ENCODE results near the gene SCAPER. TPM values are rescaled to one million over a fixed set of nuclear protein-coding genes. Genes with fewer than 3 reads are reported as not detected.

The SCAPER gene
- total RNA-seq, 1 experiment from 2014 or later: 14.7 TPM

DNA sequence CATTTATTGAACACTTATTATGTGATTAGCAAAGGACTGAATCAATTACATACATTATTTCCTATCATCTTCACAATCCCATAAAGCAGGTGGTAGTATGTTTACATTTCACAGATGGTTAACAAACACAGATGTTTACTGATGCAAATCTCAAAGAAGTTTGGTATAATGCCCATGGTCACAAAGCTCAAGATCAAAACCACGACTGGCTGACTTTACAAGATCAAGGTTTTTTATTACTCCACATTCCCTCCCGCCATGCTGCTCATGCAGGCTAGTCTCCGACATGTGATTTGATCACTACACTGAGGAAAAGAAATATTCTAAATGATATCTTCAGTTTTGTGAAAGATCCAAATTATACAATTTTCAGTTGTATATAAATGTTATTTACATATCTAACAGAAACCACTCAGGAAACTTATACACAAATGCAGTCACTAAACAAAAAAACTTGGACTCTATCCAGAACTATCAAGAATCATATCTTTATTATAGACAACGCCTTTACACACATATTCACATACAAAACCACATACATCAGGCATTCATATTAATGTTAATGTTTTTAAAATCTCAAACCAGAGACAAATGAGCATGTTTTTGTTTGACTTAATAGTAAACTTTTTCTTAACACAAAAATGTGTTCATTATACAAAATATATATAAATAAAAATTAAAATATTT is 235.5 kb downstream of the SCAPER start:
- H2AFZ ChIP-seq (ENCODE audit: low read depth, low read length, poor library complexity, severe bottlenecking): no peak overlapping the region
- intact Hi-C loops (cut with micrococcal nuclease): no loop called here
- H3K9ac ChIP-seq (ENCODE audit: low read length): no peak overlapping the region
- no peaks in the 10 kb centered on the region for H3K79me2 ChIP-seq (ENCODE audit: insufficient read depth, low read length)
- ChIA-PET RAD21 (ENCODE audit: low non-redundant PET in 1 of 2, low total read pairs in 2 of 2, uncharacterized antibody in 2 of 2, unreplicated experiment in 2 of 2) (no interaction called here), POLR2A (no interaction called here), CTCF (no interaction called here)
- no peaks in the 10 kb centered on the region for H3K36me3 ChIP-seq (ENCODE audit: control insufficient read depth in 1 of 2, insufficient read depth in 2 of 2, low read length in 2 of 2)
- no peaks in the 10 kb centered on the region for H3K9me2 ChIP-seq (ENCODE audit: insufficient read depth)
- no peak overlapping the region for H3K27ac ChIP-seq (ENCODE audit: low read depth, low read length)
- H3K4me1 ChIP-seq (ENCODE audit: control insufficient read depth in 1 of 2, insufficient read depth in 2 of 2, low read length in 2 of 2): no peaks in the 10 kb centered on the region
- ATAC-seq: no peak
- H3K4me2 ChIP-seq (ENCODE audit: low read length): no peak overlapping the region
- BruUV-seq (replicated peaks): no TSS peak
- no peak overlapping the region for H3K4me3 ChIP-seq (replicated peaks in 1 of 2; ENCODE audit: low read depth in 1 of 2, low read length in 2 of 2)
- H3K27me3 ChIP-seq (ENCODE audit: insufficient read depth, low read length): no peaks in the 10 kb centered on the region
- DNase-seq (ENCODE audit: low read depth, low spot score): no peak
- H3K9me3 ChIP-seq (ENCODE audit: control insufficient read depth in 1 of 2, insufficient read depth in 1 of 2, low read depth in 1 of 2, low read length in 2 of 2): no peaks in the 10 kb centered on the region
- no peaks in the 10 kb centered on the region for H4K20me1 ChIP-seq (ENCODE audit: insufficient read depth)
- TF ChIP-seq FOSL1 (IDR thresholded peaks at IDR 0.05; ENCODE audit: low read depth): no peak
- no peak for TF ChIP-seq ZFX (IDR thresholded peaks at IDR 0.05)
- no peak for TF ChIP-seq CEBPB (IDR thresholded peaks at IDR 0.05; ENCODE audit: low read depth)
- TF ChIP-seq CBX3 (IDR thresholded peaks at IDR 0.05; ENCODE audit: low read depth): no peak
- no peak for TF ChIP-seq ELF1 (IDR thresholded peaks at IDR 0.05; ENCODE audit: borderline replicate concordance, low read depth)
- TF ChIP-seq SIN3A (IDR thresholded peaks at IDR 0.05; ENCODE audit: low read depth): no peak
- no peak for TF ChIP-seq POLR2AphosphoS5 (IDR thresholded peaks at IDR 0.05; ENCODE audit: low read depth, low read length)
- TF ChIP-seq, protein P1, sequence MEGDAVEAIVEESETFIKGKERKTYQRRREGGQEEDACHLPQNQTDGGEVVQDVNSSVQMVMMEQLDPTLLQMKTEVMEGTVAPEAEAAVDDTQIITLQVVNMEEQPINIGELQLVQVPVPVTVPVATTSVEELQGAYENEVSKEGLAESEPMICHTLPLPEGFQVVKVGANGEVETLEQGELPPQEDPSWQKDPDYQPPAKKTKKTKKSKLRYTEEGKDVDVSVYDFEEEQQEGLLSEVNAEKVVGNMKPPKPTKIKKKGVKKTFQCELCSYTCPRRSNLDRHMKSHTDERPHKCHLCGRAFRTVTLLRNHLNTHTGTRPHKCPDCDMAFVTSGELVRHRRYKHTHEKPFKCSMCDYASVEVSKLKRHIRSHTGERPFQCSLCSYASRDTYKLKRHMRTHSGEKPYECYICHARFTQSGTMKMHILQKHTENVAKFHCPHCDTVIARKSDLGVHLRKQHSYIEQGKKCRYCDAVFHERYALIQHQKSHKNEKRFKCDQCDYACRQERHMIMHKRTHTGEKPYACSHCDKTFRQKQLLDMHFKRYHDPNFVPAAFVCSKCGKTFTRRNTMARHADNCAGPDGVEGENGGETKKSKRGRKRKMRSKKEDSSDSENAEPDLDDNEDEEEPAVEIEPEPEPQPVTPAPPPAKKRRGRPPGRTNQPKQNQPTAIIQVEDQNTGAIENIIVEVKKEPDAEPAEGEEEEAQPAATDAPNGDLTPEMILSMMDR (IDR thresholded peaks at IDR 0.05 in 2 of 3, conservative IDR thresholded peaks at IDR 0.05 in 1 of 3; ENCODE audit: borderline replicate concordance in 1 of 3, insufficient read depth in 1 of 3, low read depth in 2 of 3, low read length in 2 of 3): no peak
- TF ChIP-seq POLR2A (IDR thresholded peaks at IDR 0.05; ENCODE audit: borderline replicate concordance, extremely low read depth, insufficient read depth, insufficient read length): no peak
- TF ChIP-seq, protein P2, sequence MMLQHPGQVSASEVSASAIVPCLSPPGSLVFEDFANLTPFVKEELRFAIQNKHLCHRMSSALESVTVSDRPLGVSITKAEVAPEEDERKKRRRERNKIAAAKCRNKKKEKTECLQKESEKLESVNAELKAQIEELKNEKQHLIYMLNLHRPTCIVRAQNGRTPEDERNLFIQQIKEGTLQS (IDR thresholded peaks at IDR 0.05): no peak
- TF ChIP-seq RAD21 (IDR thresholded peaks at IDR 0.05; ENCODE audit: low read depth): no peak
- TF ChIP-seq, protein P3, sequence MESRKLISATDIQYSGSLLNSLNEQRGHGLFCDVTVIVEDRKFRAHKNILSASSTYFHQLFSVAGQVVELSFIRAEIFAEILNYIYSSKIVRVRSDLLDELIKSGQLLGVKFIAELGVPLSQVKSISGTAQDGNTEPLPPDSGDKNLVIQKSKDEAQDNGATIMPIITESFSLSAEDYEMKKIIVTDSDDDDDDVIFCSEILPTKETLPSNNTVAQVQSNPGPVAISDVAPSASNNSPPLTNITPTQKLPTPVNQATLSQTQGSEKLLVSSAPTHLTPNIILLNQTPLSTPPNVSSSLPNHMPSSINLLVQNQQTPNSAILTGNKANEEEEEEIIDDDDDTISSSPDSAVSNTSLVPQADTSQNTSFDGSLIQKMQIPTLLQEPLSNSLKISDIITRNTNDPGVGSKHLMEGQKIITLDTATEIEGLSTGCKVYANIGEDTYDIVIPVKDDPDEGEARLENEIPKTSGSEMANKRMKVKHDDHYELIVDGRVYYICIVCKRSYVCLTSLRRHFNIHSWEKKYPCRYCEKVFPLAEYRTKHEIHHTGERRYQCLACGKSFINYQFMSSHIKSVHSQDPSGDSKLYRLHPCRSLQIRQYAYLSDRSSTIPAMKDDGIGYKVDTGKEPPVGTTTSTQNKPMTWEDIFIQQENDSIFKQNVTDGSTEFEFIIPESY (IDR thresholded peaks at IDR 0.05; ENCODE audit: extremely low read depth, insufficient replicate concordance, low read length): no peak
- TF ChIP-seq, protein P4, sequence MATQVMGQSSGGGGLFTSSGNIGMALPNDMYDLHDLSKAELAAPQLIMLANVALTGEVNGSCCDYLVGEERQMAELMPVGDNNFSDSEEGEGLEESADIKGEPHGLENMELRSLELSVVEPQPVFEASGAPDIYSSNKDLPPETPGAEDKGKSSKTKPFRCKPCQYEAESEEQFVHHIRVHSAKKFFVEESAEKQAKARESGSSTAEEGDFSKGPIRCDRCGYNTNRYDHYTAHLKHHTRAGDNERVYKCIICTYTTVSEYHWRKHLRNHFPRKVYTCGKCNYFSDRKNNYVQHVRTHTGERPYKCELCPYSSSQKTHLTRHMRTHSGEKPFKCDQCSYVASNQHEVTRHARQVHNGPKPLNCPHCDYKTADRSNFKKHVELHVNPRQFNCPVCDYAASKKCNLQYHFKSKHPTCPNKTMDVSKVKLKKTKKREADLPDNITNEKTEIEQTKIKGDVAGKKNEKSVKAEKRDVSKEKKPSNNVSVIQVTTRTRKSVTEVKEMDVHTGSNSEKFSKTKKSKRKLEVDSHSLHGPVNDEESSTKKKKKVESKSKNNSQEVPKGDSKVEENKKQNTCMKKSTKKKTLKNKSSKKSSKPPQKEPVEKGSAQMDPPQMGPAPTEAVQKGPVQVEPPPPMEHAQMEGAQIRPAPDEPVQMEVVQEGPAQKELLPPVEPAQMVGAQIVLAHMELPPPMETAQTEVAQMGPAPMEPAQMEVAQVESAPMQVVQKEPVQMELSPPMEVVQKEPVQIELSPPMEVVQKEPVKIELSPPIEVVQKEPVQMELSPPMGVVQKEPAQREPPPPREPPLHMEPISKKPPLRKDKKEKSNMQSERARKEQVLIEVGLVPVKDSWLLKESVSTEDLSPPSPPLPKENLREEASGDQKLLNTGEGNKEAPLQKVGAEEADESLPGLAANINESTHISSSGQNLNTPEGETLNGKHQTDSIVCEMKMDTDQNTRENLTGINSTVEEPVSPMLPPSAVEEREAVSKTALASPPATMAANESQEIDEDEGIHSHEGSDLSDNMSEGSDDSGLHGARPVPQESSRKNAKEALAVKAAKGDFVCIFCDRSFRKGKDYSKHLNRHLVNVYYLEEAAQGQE (IDR thresholded peaks at IDR 0.05; ENCODE audit: low read depth): no peak
- TF ChIP-seq EZH2 (IDR thresholded peaks at IDR 0.05): no peak
- TF ChIP-seq EZH2phosphoT487 (IDR thresholded peaks at IDR 0.05; ENCODE audit: borderline replicate concordance): no peak
- TF ChIP-seq, protein P5, sequence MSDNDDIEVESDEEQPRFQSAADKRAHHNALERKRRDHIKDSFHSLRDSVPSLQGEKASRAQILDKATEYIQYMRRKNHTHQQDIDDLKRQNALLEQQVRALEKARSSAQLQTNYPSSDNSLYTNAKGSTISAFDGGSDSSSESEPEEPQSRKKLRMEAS (IDR thresholded peaks at IDR 0.05): no peak
- TF ChIP-seq TCF7L2 (IDR thresholded peaks at IDR 0.05; ENCODE audit: borderline replicate concordance, extremely low read depth, insufficient read depth, insufficient read length): no peak
- no peak for TF ChIP-seq SP1 (IDR thresholded peaks at IDR 0.05; ENCODE audit: low read depth)
- TF ChIP-seq SRF (IDR thresholded peaks at IDR 0.05; ENCODE audit: low read depth): no peak

All from HCT116 (cell line).